Fibroblast of mammary gland (primary cell): ENCODE data around the gene MALT1.

Experiments used
- DNase-seq: peaks from one replicate; pipeline ENCODE4 v3.0.0-alpha.2; 2010; ENCODE audit warnings: low read depth
- H3K4me3 ChIP-seq: 2 replicates; pipeline ENCODE4 v1.5.1; 2011; ENCODE audit warnings: low read depth, mild to moderate bottlenecking, low read length, moderate library complexity; ENCODE audit not compliant: control insufficient read depth
- CTCF ChIP-seq: conservative IDR thresholded peaks from 2 replicates; pipeline ENCODE4 v1.5.1; 2011; ENCODE audit warnings: low read depth, low read length, inconsistent platforms; ENCODE audit not compliant: control insufficient read depth, insufficient read depth

MALT1 gene

GRCh38 chr18:58635891-58636290 lies 35.4 kb upstream of the MALT1 start:
- DNase-seq, result peak; percentile 78
- TF ChIP-seq CTCF, result peak; percentile 4

GRCh38 chr18:58637197-58637596 lies 34.1 kb upstream of the MALT1 start:
- TF ChIP-seq CTCF, result no peak
- DNase-seq, result no peak
- H3K4me3 ChIP-seq, result no peak overlapping the region

More at GRCh38 chr18:58635891-58636290, 35.4 kb upstream of the MALT1 start:
- no peak overlapping the region for H3K4me3 ChIP-seq

- TF ChIP-seq CTCF, result no peak
- no peak for DNase-seq
These were observed 33.3 kb upstream of the MALT1 start for GRCh38 chr18:58637946-58638345.

GRCh38 chr18:58638441-58638840 lies 32.8 kb upstream of the MALT1 start:
- no peak overlapping the region for H3K4me3 ChIP-seq
- no peak for TF ChIP-seq CTCF
- no peak for DNase-seq

More at GRCh38 chr18:58637946-58638345, 33.3 kb upstream of the MALT1 start:
- H3K4me3 ChIP-seq, result no peak overlapping the region

GRCh38 chr18:58639237-58639636 lies 32.0 kb upstream of the MALT1 start:
- no peak for TF ChIP-seq CTCF
- no peak overlapping the region for H3K4me3 ChIP-seq
- no peak for DNase-seq

GRCh38 chr18:58639751-58640427 lies 31.4 kb upstream of the MALT1 start:
- no peak for TF ChIP-seq CTCF
- DNase-seq, result peak; percentile 58
- H3K4me3 ChIP-seq, result no peak overlapping the region

GRCh38 chr18:58640428-58640805 lies 30.8 kb upstream of the MALT1 start:
- no peak for TF ChIP-seq CTCF
- DNase-seq, result no peak
- no peak overlapping the region for H3K4me3 ChIP-seq
